ENCODE data around the gene AFAP1. TPM values are rescaled to one million over a fixed set of nuclear protein-coding genes. Genes with fewer than 3 reads are reported as not detected.

AFAP1 gene
- polyA plus RNA-seq, 3 donors = not detected

- Histone ChIP-seq H4K20me1 (ENCODE audit: insufficient read depth, low read length) (no peaks in the 10 kb centered on the region), H3K9me3 (replicated peaks in 1 of 2; ENCODE audit: control insufficient read depth in 1 of 2, insufficient read depth in 1 of 2, low read length in 2 of 2) (no peaks in the 10 kb centered on the region), H3K27ac (ENCODE audit: low read depth in 1 of 2, low read length in 2 of 2) (no peak overlapping the region), H3K4me2 (replicated peaks; ENCODE audit: extremely low read depth, low read length, poor library complexity, severe bottlenecking) (no peak overlapping the region), H3K4me3 (replicated peaks in 1 of 3; ENCODE audit: low read depth in 2 of 3, low read length in 3 of 3) (no peak overlapping the region), H3K79me2 (ENCODE audit: insufficient read depth, low read length) (no peaks in the 10 kb centered on the region), H3K36me3 (replicated peaks in 1 of 2; ENCODE audit: control insufficient read depth in 1 of 2, insufficient read depth in 2 of 2, low read length in 2 of 2) (no peaks in the 10 kb centered on the region), H3K27me3 (ENCODE audit: control insufficient read depth in 2 of 2, insufficient read depth in 2 of 2, low read length in 2 of 2) (no peaks in the 10 kb centered on the region), H2AFZ (ENCODE audit: insufficient read depth, low read depth, low read length, poor library complexity, severe bottlenecking) (no peak overlapping the region), H3K9ac (ENCODE audit: insufficient read depth, low read length, poor library complexity, severe bottlenecking) (no peak overlapping the region), H3K4me1 (ENCODE audit: control insufficient read depth in 1 of 2, insufficient read depth in 2 of 2, low read length in 2 of 2) (peaks cover 8 to 9% of the 10 kb centered on the region in 2 donors)
- H3K27me3 Mint-ChIP-seq (ENCODE audit: low read depth in 3 of 3) = peaks cover 0 to 9% (median 2%) of the 10 kb centered on the region in 3 donors
- no peak for DNase-seq
- TF ChIP-seq CTCF (IDR thresholded peaks at IDR 0.05) = no peak
- H3K4me1 Mint-ChIP-seq = peaks cover 20% of the 10 kb centered on the region
- WGBS (ENCODE audit: insufficient coverage) = 85% methylated on average over 10 of the region's 14 CpGs
- intact Hi-C loops (cut with micrococcal nuclease) = no loop called here
- H3K36me3 Mint-ChIP-seq = peaks cover 0 to 15% of the 10 kb centered on the region in 2 donors
- no peak overlapping the region for H3K27ac Mint-ChIP-seq
- peaks cover 0 to 3% (median 0%) of the 10 kb centered on the region in 7 donors for H3K9me3 Mint-ChIP-seq
- no peak overlapping the region for H3K4me3 Mint-ChIP-seq
These were observed 155.4 kb downstream of the AFAP1 start for GRCh38 chr4:7784131-7784870.

GRCh38 chr4:7783541-7783940 is 156.1 kb downstream of the AFAP1 start:
- peaks cover 0 to 17% of the 10 kb centered on the region in 2 donors for H3K36me3 Mint-ChIP-seq
- intact Hi-C loops (cut with micrococcal nuclease) = no loop called here
- H3K79me2 ChIP-seq (ENCODE audit: insufficient read depth, low read length) = no peaks in the 10 kb centered on the region
- no peaks in the 10 kb centered on the region for H4K20me1 ChIP-seq (ENCODE audit: insufficient read depth, low read length)
- H3K4me1 Mint-ChIP-seq = peaks cover 14% of the 10 kb centered on the region
- H3K4me2 ChIP-seq (replicated peaks; ENCODE audit: extremely low read depth, low read length, poor library complexity, severe bottlenecking) = no peak overlapping the region
- no peak overlapping the region for H3K4me3 Mint-ChIP-seq
- TF ChIP-seq CTCF (IDR thresholded peaks at IDR 0.05) = no peak
- peaks cover 6 to 9% of the 10 kb centered on the region in 2 donors for H3K4me1 ChIP-seq (ENCODE audit: control insufficient read depth in 1 of 2, insufficient read depth in 2 of 2, low read length in 2 of 2)
- H3K9ac ChIP-seq (ENCODE audit: insufficient read depth, low read length, poor library complexity, severe bottlenecking) = no peak overlapping the region
- H3K27ac ChIP-seq (ENCODE audit: low read depth in 1 of 2, low read length in 2 of 2) = no peak overlapping the region
- peaks cover 0 to 3% (median 0%) of the 10 kb centered on the region in 7 donors for H3K9me3 Mint-ChIP-seq
- 99% methylated on average over 8 of the region's 8 CpGs for WGBS (ENCODE audit: insufficient coverage)
- H3K27ac Mint-ChIP-seq = peak overlapping the region in 1 of 7 donors; percentile 2
- peaks cover 2 to 5% (median 2%) of the 10 kb centered on the region in 3 donors for H3K27me3 Mint-ChIP-seq (ENCODE audit: low read depth in 3 of 3)
- H3K36me3 ChIP-seq (replicated peaks in 1 of 2; ENCODE audit: control insufficient read depth in 1 of 2, insufficient read depth in 2 of 2, low read length in 2 of 2) = no peaks in the 10 kb centered on the region
- no peaks in the 10 kb centered on the region for H3K9me3 ChIP-seq (replicated peaks in 1 of 2; ENCODE audit: control insufficient read depth in 1 of 2, insufficient read depth in 1 of 2, low read length in 2 of 2)
- no peak overlapping the region for H2AFZ ChIP-seq (ENCODE audit: insufficient read depth, low read depth, low read length, poor library complexity, severe bottlenecking)
- no peak for DNase-seq
- H3K4me3 ChIP-seq (replicated peaks in 1 of 3; ENCODE audit: low read depth in 2 of 3, low read length in 3 of 3) = no peak overlapping the region
- H3K27me3 ChIP-seq (ENCODE audit: control insufficient read depth in 2 of 2, insufficient read depth in 2 of 2, low read length in 2 of 2) = no peaks in the 10 kb centered on the region
